Mesendoderm (in vitro differentiated cells): ENCODE data around the gene TLE6. TPM values are rescaled to one million over a fixed set of nuclear protein-coding genes. Genes with fewer than 3 reads are reported as not detected.
"Not testable (repeated sequence)": the region's sequence is repeated elsewhere in the genome, so short reads cannot be mapped to it uniquely, and the experiment has no call there.

Experiments
- DNase-seq: peaks from one replicate; pipeline ENCODE4 v3.0.0; 2013
- H2AK5ac ChIP-seq: 2 replicates; pipeline ENCODE4 v1.6.1; 2013; ENCODE audit warnings: low read length, inconsistent platforms
- H2BK120ac ChIP-seq: 2 replicates; pipeline ENCODE4 v1.6.1; 2013; ENCODE audit warnings: low read depth, mild to moderate bottlenecking, low read length, moderate library complexity, mixed read lengths
- H2BK15ac ChIP-seq: replicated peaks from 2 replicates; pipeline ENCODE4 v1.6.1; 2013; ENCODE audit warnings: low read depth, mild to moderate bottlenecking, moderate library complexity
- H2BK5ac ChIP-seq: 2 replicates; pipeline ENCODE4 v1.6.1; 2013; ENCODE audit warnings: low read length, inconsistent platforms
- H3K18ac ChIP-seq: 2 replicates; pipeline ENCODE4 v1.6.1; 2013; ENCODE audit warnings: mild to moderate bottlenecking, low read length, mixed read lengths
- H3K23ac ChIP-seq: one replicate; pipeline ENCODE4 v1.6.1; 2013; ENCODE audit warnings: low read length
- H3K27ac ChIP-seq: 2 replicates; pipeline ENCODE4 v1.5.1; 2013; ENCODE audit warnings: low read depth, mild to moderate bottlenecking, inconsistent platforms, low read length, moderate library complexity
- H3K27me3 ChIP-seq: 2 replicates; pipeline ENCODE4 v1.6.1; 2013; ENCODE audit warnings: low read length, control low read depth, mild to moderate bottlenecking, inconsistent platforms; ENCODE audit not compliant: insufficient read depth, poor library complexity
- H3K36me3 ChIP-seq: 2 replicates; pipeline ENCODE4 v1.6.1; 2013; ENCODE audit warnings: low read length, inconsistent platforms; ENCODE audit not compliant: control insufficient read depth, insufficient read depth
- H3K4ac ChIP-seq: one replicate; pipeline ENCODE4 v1.6.1; 2013; ENCODE audit warnings: low read depth, mild to moderate bottlenecking, low read length, moderate library complexity
- H3K4me1 ChIP-seq: 2 replicates; pipeline ENCODE4 v1.6.1; 2013; ENCODE audit warnings: low read depth, low read length, inconsistent platforms; ENCODE audit not compliant: control insufficient read depth
- H3K4me2 ChIP-seq: 2 replicates; pipeline ENCODE4 v1.6.1; 2013; ENCODE audit warnings: low read length
- H3K4me3 ChIP-seq: 2 replicates; pipeline ENCODE4 v1.5.1; 2013; ENCODE audit warnings: mild to moderate bottlenecking, low read length
- H3K56ac ChIP-seq: one replicate; pipeline ENCODE4 v1.6.1; 2013; ENCODE audit warnings: low read length
- H3K79me1 ChIP-seq: 2 replicates; pipeline ENCODE4 v1.6.1; 2013; ENCODE audit warnings: low read length, inconsistent platforms
- H3K79me2 ChIP-seq: 2 replicates; pipeline ENCODE4 v1.6.1; 2013; ENCODE audit warnings: mild to moderate bottlenecking, low read length; ENCODE audit not compliant: control insufficient read depth, insufficient read depth
- H3K9ac ChIP-seq: 2 replicates; pipeline ENCODE4 v1.6.1; 2013; ENCODE audit warnings: low read length, inconsistent platforms
- H4K5ac ChIP-seq: one replicate; pipeline ENCODE4 v1.6.1; 2013; ENCODE audit warnings: low read length
- H4K8ac ChIP-seq: one replicate; pipeline ENCODE4 v1.6.1; 2013; ENCODE audit warnings: low read depth, mild to moderate bottlenecking, control low read depth, low read length, moderate library complexity
- WGBS: extraction: QIAGEN DNeasy Blood & Tissue Kit; methylation state at CpG from one replicate; pipeline ENCODE4 v1.1.7; 2013; ENCODE audit warnings: low lambda C conversion rate, missing lambda C conversion rate; ENCODE audit not compliant: insufficient coverage; ENCODE audit errors: extremely low coverage; 5-methylcytosine and 5-hydroxymethylcytosine counted together
- polyA plus RNA-seq, 2 experiments: library from polyadenylated mRNA; stranded (reverse); fragments of 200-250 nt; gene quantifications; one replicate each; pipeline ENCODE4 v1.2.3, GENCODE V29; 2013

The TLE6 gene
- polyA plus RNA-seq (2013, experiment 1 of 2): not detected
- polyA plus RNA-seq (2013, experiment 2 of 2): 0.15 TPM

DNA sequence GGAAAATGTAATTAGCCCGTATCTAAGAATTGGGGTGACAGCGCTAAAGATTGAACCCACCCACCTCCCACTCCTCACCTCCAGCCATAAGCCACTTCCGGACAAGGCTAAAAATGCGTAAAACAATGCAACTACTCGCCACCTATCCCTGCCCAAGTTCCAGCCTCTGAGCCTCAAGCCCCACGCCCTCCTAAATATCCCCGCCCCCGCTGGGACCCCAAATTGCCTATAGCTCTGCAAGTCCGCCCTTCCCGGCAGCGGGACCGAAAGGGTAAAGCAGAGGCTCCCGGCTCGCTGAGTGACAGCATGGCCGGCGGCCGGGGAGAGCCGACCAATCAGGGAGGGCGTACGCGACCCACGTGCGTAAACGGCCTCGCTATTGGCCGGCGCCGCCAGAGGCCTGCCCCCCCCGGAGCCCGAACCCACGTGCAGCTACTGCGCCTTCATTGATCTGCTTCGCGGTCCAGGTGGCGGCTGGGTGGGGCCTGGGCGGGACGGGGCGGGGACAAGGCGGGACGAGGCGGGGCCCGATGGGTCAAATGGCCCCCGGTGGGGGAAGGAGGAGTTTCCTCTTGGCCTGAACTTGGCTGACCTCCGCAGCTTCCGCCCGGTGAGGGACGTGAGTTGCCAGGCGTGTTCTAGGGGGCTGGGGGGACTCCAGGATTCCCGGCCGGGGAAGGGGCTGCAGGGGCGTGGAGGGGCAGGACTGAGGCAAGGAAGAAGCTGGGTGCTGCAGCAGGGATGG, at the start of gene TLE6:
Gene TLE6 (plus strand): TSS at position 564 of the 745 bp plus-strand sequence. CDS start 670 bp downstream, outside the sequence.
- no peak within 1 kb of the TSS for H3K23ac ChIP-seq
- H3K27ac ChIP-seq: no peak within 1 kb of the TSS
- no peak within 1 kb of the TSS for H3K4ac ChIP-seq
- no peaks in the 10 kb centered on the region for H3K79me2 ChIP-seq
- peak; percentile 98 for DNase-seq
- H4K5ac ChIP-seq: no peak within 1 kb of the TSS
- H3K4me1 ChIP-seq: peaks cover 2% of the 10 kb centered on the region
- H2BK15ac ChIP-seq: no peak within 1 kb of the TSS
- peak within 1 kb of the TSS; percentile 54 for H3K9ac ChIP-seq
- no peak within 1 kb of the TSS for H2BK120ac ChIP-seq
- peaks cover 2% of the 10 kb centered on the region for H3K27me3 ChIP-seq
- peak within 1 kb of the TSS; percentile 22 for H3K4me3 ChIP-seq
- H3K4me2 ChIP-seq: peak within 1 kb of the TSS; percentile 94
- no peak within 1 kb of the TSS for H4K8ac ChIP-seq
- no peaks in the 10 kb centered on the region for H3K36me3 ChIP-seq
- no peaks in the 10 kb centered on the region for H3K79me1 ChIP-seq
- H3K18ac ChIP-seq: no peak within 1 kb of the TSS
- no CpG with 5 or more reads among the region's 51 CpGs for WGBS
- H2AK5ac ChIP-seq: no peak within 1 kb of the TSS
- H2BK5ac ChIP-seq: no peak within 1 kb of the TSS
- H3K56ac ChIP-seq: peak within 1 kb of the TSS; percentile 50

DNA sequence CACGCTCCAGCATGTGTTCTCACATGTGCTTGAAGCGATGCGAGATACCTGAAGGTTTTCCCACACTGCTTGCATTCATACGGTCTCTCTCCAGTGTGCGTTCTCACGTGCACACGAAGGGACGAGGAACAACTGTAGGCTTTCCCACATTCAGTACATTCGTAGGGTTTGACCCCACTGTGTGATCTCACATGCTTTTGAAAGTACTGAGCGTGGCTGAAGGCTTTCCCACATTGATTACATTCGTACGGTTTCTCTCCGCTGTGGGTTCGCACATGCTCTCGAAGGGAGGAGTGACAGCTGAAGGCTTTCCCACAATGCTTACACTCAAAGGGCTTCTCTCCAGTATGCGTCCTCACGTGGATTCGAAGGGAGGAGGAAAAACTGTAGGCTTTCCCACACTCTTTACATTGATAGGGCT, 43.9 kb upstream of the TLE6 start:
- H2BK15ac ChIP-seq: no peak overlapping the region
- H4K5ac ChIP-seq: no peak overlapping the region
- H3K36me3 ChIP-seq: peaks cover 9% of the 10 kb centered on the region
- H3K4me3 ChIP-seq: peak overlapping the region; percentile 27
- no CpG with 5 or more reads among the region's 18 CpGs for whole genome bisulfite sequencing
- no peak overlapping the region for H3K27ac ChIP-seq
- no peak overlapping the region for H2BK120ac ChIP-seq
- H3K79me1 ChIP-seq: no peaks in the 10 kb centered on the region
- H3K4me2 ChIP-seq: no peak overlapping the region
- no peak overlapping the region for H3K23ac ChIP-seq
- DNase-seq: peak; percentile 18
- H3K27me3 ChIP-seq: no peaks in the 10 kb centered on the region
- no peaks in the 10 kb centered on the region for H3K4me1 ChIP-seq
- no peak overlapping the region for H4K8ac ChIP-seq
- no peak overlapping the region for H2AK5ac ChIP-seq
- no peak overlapping the region for H3K9ac ChIP-seq
- no peak overlapping the region for H3K18ac ChIP-seq
- no peak overlapping the region for H2BK5ac ChIP-seq
- no peak overlapping the region for H3K4ac ChIP-seq
- no peak overlapping the region for H3K56ac ChIP-seq
- H3K79me2 ChIP-seq: no peaks in the 10 kb centered on the region

DNA sequence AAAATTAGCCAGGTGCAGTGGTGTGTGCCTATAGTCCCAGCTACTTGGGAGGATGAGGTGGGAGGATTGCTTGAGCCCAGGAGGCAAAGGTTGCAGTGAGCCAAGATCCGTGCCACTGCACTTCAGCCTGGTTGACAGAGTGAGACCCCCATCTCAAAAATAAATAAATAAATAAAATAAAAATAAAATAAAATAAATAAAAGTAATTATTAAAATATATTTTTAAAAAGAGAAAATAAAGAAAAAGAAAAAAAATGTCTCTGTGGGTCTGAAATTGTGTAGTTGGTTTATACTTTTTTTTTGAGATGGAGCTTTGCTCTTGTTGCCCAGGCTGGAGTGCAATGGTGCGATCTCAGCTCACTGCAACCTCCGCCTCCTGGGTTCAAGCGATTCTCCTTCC, 41.5 kb upstream of the TLE6 start:
- H3K27ac ChIP-seq, H3K9ac ChIP-seq, H3K27me3 ChIP-seq, H3K4me2 ChIP-seq, H3K4me3 ChIP-seq, H4K5ac ChIP-seq, H3K23ac ChIP-seq, H3K56ac ChIP-seq, H2BK120ac ChIP-seq, H2AK5ac ChIP-seq, H4K8ac ChIP-seq, H3K36me3 ChIP-seq, H3K18ac ChIP-seq, H2BK5ac ChIP-seq, DNase-seq, H3K4me1 ChIP-seq, H3K79me1 ChIP-seq, H3K4ac ChIP-seq, H3K79me2 ChIP-seq, H2BK15ac ChIP-seq: not testable (repeated sequence)
- no CpG with 5 or more reads among the region's 4 CpGs for WGBS

DNA sequence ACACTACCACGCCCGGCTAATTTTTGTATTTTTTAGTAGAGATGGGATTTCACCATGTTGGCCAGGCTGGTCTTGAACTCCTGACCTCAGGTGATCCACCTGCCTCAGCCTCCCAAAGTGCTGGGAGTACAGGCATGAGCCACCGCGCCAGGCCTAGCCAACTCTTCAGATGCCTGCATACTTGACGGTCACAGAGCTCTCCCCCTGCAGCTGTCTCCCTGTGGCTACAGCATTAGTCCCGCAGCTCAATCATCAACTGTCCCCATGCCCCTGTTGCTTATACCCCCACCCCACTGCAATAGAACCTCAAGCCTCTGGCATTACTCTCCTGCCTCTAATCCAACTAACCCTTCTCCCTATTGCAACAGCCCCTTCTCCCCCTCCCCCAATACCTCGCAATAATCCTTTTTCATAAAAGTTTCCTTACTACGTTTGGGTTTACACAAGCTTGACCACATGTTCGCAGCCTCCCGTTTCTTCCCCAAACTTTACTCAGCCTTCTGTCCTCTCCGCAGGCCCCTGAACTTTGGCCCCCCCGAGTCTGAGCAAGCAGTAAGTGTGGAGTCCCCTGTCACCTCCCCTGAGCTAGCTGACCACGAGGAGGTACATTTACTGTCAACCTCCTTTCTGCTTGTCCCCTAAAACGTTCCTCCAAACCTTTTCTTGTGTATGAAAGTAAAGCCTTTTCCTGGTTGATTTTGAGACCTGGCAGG, 34.3 kb upstream of the TLE6 start:
- Histone ChIP-seq H3K9ac (no peak overlapping the region), H3K4ac (no peak overlapping the region), H3K79me1 (no peaks in the 10 kb centered on the region), H3K18ac (no peak overlapping the region), H4K8ac (no peak overlapping the region), H2BK5ac (no peak overlapping the region), H3K4me2 (no peak overlapping the region), H3K4me3 (no peak overlapping the region), H3K56ac (no peak overlapping the region), H2BK120ac (no peak overlapping the region), H3K27me3 (no peaks in the 10 kb centered on the region), H2AK5ac (no peak overlapping the region), H4K5ac (no peak overlapping the region), H3K36me3 (no peaks in the 10 kb centered on the region), H3K4me1 (no peaks in the 10 kb centered on the region), H3K23ac (no peak overlapping the region), H3K27ac (no peak overlapping the region), H3K79me2 (no peaks in the 10 kb centered on the region), H2BK15ac (no peak overlapping the region)
- 100% methylated on average over 2 of the region's 14 CpGs for WGBS
- DNase-seq: no peak

DNA sequence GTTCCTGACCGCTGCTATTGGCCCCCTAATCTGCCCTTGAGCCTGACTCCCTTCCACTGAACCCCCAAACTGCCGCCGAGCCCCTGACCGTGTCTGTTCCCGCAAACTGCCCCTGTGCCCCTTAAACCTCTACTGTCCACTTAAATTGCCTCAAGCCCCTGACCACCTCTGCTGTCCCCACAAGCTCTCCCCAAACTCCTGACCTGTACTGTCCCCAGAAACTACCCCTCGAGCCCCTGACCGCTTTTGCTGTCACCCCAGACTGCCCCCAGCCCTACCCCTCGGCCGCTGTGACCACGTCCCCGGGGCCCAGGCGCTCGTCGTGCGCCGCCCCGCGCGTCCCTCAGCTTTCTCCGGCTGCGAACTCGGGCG, 33.0 kb upstream of the TLE6 start:
- no peak overlapping the region for H3K27ac ChIP-seq
- peak overlapping the region; percentile 84 for H3K56ac ChIP-seq
- H2BK5ac ChIP-seq: no peak overlapping the region

More for the DNA sequence above, 33.0 kb upstream of the TLE6 start:
- Histone ChIP-seq H4K8ac (no peak overlapping the region), H3K79me2 (peaks cover under 1% of the 10 kb centered on the region), H3K18ac (no peak overlapping the region), H3K36me3 (no peaks in the 10 kb centered on the region), H2AK5ac (no peak overlapping the region), H3K23ac (peak overlapping the region; percentile 45), H3K9ac (peak overlapping the region; percentile 80), H2BK120ac (no peak overlapping the region), H3K4ac (no peak overlapping the region), H3K4me2 (peak overlapping the region; percentile 84), H3K4me3 (peak overlapping the region; percentile 77), H3K27me3 (no peaks in the 10 kb centered on the region), H2BK15ac (no peak overlapping the region), H3K4me1 (no peaks in the 10 kb centered on the region), H3K79me1 (peaks cover 2% of the 10 kb centered on the region), H4K5ac (no peak overlapping the region)
- WGBS: no CpG with 5 or more reads among the region's 23 CpGs
- no peak for DNase-seq
